HG03097 (cell line): ENCODE measurements around the gene PRDM8.

Experiments
- ATAC-seq: cut with Tn5 transposase; IDR thresholded peaks from one replicate; pipeline ENCODE4 v1.9.1; 2021; ENCODE audit not compliant: unreplicated experiment, low FRiP score

Gene PRDM8

GRCh38 chr4:80199947-80200346 lies 2.6 kb downstream of the PRDM8 start:
- ATAC-seq, result no peak

- peak; percentile 16 for ATAC-seq
These were observed 4.2 kb downstream of the PRDM8 start for GRCh38 chr4:80201252-80202151.

- peak; percentile 63 for ATAC-seq
These were observed 4.9 kb downstream of the PRDM8 start for GRCh38 chr4:80202190-80202711.

- ATAC-seq, result peak; percentile 53
These were observed 5.6 kb downstream of the PRDM8 start for GRCh38 chr4:80202741-80203553.

- no peak for ATAC-seq
These were observed 7.2 kb downstream of the PRDM8 start for GRCh38 chr4:80204433-80205011.

GRCh38 chr4:80206111-80206510 lies 8.8 kb downstream of the PRDM8 start:
- no peak for ATAC-seq

- ATAC-seq, result no peak
These were observed 9.3 kb downstream of the PRDM8 start for GRCh38 chr4:80206521-80207171.

GRCh38 chr4:80207172-80207583 lies 9.9 kb downstream of the PRDM8 start:
- ATAC-seq, result no peak

GRCh38 chr4:80207664-80208063 lies 10.4 kb downstream of the PRDM8 start:
- no peak for ATAC-seq

GRCh38 chr4:80208610-80209339 lies 11.5 kb downstream of the PRDM8 start:
- ATAC-seq, result no peak

GRCh38 chr4:80209340-80209701 lies 12.0 kb downstream of the PRDM8 start:
- no peak for ATAC-seq

- no peak for ATAC-seq
These were observed 13.2 kb downstream of the PRDM8 start for GRCh38 chr4:80210549-80210948.

- ATAC-seq, result no peak
These were observed 16.0 kb downstream of the PRDM8 start for GRCh38 chr4:80213117-80213815.

- ATAC-seq, result no peak
These were observed 18.2 kb downstream of the PRDM8 start for GRCh38 chr4:80215449-80216052.

GRCh38 chr4:80216100-80216761 lies 18.9 kb downstream of the PRDM8 start:
- ATAC-seq, result no peak

GRCh38 chr4:80219301-80220025 lies 22.2 kb downstream of the PRDM8 start:
- ATAC-seq, result no peak

GRCh38 chr4:80220711-80221110 lies 23.4 kb downstream of the PRDM8 start:
- no peak for ATAC-seq

GRCh38 chr4:80221161-80221560 lies 23.9 kb downstream of the PRDM8 start:
- ATAC-seq, result no peak
